SK-N-SH treated with all-trans-retinoic acid at 6 μM for 48 hours (cell line): ENCODE data around the gene GHRL.

Experiments
- ATAC-seq: fragments of 200-7000 bp; cut with Tn5 transposase; 3 replicates; pipeline ENCODE4 v1.9.1; 2020; ENCODE audit warnings: mild to moderate bottlenecking, moderate library complexity
- ARNTL ChIP-seq: fragments of 450-650 bp; formaldehyde crosslinking; IDR thresholded peaks from 2 replicates; pipeline ENCODE4 v1.5.0; 2020; ENCODE audit warnings: low read depth, mild to moderate bottlenecking, moderate library complexity, borderline replicate concordance
- BACH2 ChIP-seq: fragments of 250-450 bp; sonication (Bioruptor Pico); IDR thresholded peaks from 2 replicates; pipeline ENCODE4 v1.9.0; 2021; ENCODE audit warnings: mild to moderate bottlenecking, borderline replicate concordance
- CREB5 ChIP-seq: fragments of 250-450 bp; sonication (Bioruptor Pico); IDR thresholded peaks from 2 replicates; pipeline ENCODE4 v1.5.1; 2020; ENCODE audit warnings: low read depth, mild to moderate bottlenecking, moderate library complexity
- CSDC2 ChIP-seq: fragments of 250-450 bp; sonication (Bioruptor Pico); IDR thresholded peaks from 2 replicates; pipeline ENCODE4 v1.5.0; 2020; ENCODE audit warnings: mild to moderate bottlenecking, moderate library complexity
- CSRNP3 ChIP-seq: fragments of 250-450 bp; sonication (Bioruptor Pico); IDR thresholded peaks from 2 replicates; pipeline ENCODE4 v1.5.1; 2021; ENCODE audit warnings: mild to moderate bottlenecking, moderate library complexity
- ESRRG ChIP-seq: fragments of 250-450 bp; sonication (Bioruptor Pico); IDR thresholded peaks from 2 replicates; pipeline ENCODE4 v1.6.1; 2021; ENCODE audit warnings: mild to moderate bottlenecking
- GLIS3 ChIP-seq: fragments of 250-450 bp; sonication (Bioruptor Pico); IDR thresholded peaks from 2 replicates; pipeline ENCODE4 v1.5.0; 2020; ENCODE audit warnings: mild to moderate bottlenecking, moderate library complexity
- ISL1 ChIP-seq: fragments of 250-450 bp; sonication (Bioruptor Pico); IDR thresholded peaks from 2 replicates; pipeline ENCODE4 v2.1.2; 2022; ENCODE audit warnings: mild to moderate bottlenecking, moderate library complexity
- PATZ1 ChIP-seq: fragments of 250-450 bp; sonication (Bioruptor Pico); IDR thresholded peaks from 2 replicates; pipeline ENCODE4 v1.8.0; 2020; ENCODE audit warnings: mild to moderate bottlenecking, moderate library complexity, borderline replicate concordance
- POU6F1 ChIP-seq: fragments of 250-450 bp; sonication (Bioruptor Pico); IDR thresholded peaks from 2 replicates; pipeline ENCODE4 v1.8.0; 2021; ENCODE audit warnings: low read depth, mild to moderate bottlenecking, moderate library complexity, borderline replicate concordance
- PPARA ChIP-seq: fragments of 250-450 bp; sonication (Bioruptor Pico); IDR thresholded peaks from 2 replicates; pipeline ENCODE4 v1.5.0; 2020; ENCODE audit warnings: mild to moderate bottlenecking, borderline replicate concordance
- SNAI2 ChIP-seq: fragments of 250-450 bp; sonication (Bioruptor Pico); IDR thresholded peaks from 2 replicates; pipeline ENCODE4 v1.5.0; 2020; ENCODE audit warnings: mild to moderate bottlenecking, moderate library complexity
- TCF4 ChIP-seq: fragments of 250-450 bp; sonication (Bioruptor Pico); IDR thresholded peaks from 2 replicates; pipeline ENCODE4 v1.8.0; 2021; ENCODE audit warnings: mild to moderate bottlenecking, moderate library complexity, borderline replicate concordance
- TOX ChIP-seq: fragments of 250-450 bp; sonication (Bioruptor Pico); IDR thresholded peaks from 2 replicates; pipeline ENCODE4 v1.8.0; 2021; ENCODE audit warnings: mild to moderate bottlenecking, moderate library complexity, borderline replicate concordance
- TSHZ2 ChIP-seq: fragments of 250-450 bp; sonication (Bioruptor Pico); IDR thresholded peaks from 2 replicates; pipeline ENCODE4 v1.5.0; 2020; ENCODE audit warnings: mild to moderate bottlenecking, moderate library complexity
- ZC3H10 ChIP-seq: fragments of 250-450 bp; sonication (Bioruptor Pico); IDR thresholded peaks from 2 replicates; pipeline ENCODE4 v1.5.1; 2021; ENCODE audit warnings: mild to moderate bottlenecking, moderate library complexity
- ZFP3 ChIP-seq: fragments of 250-450 bp; sonication (Bioruptor Pico); IDR thresholded peaks from 2 replicates; pipeline ENCODE4 v1.5.0; 2020; ENCODE audit warnings: mild to moderate bottlenecking, moderate library complexity
- ZFP30 ChIP-seq: fragments of 450-650 bp; formaldehyde crosslinking; IDR thresholded peaks from 2 replicates; pipeline ENCODE4 v1.5.0; 2022; ENCODE audit warnings: mild to moderate bottlenecking, moderate library complexity
- ZNF565 ChIP-seq: fragments of 450-650 bp; formaldehyde crosslinking; conservative IDR thresholded peaks from 2 replicates; pipeline ENCODE4 v1.5.0; 2020; ENCODE audit warnings: low read depth, mild to moderate bottlenecking, moderate library complexity
- ZNF70 ChIP-seq: fragments of 450-650 bp; formaldehyde crosslinking; IDR thresholded peaks from 2 replicates; pipeline ENCODE4 v1.5.0; 2020; ENCODE audit warnings: mild to moderate bottlenecking, moderate library complexity
- ZNF8 ChIP-seq: fragments of 450-650 bp; formaldehyde crosslinking; IDR thresholded peaks from 2 replicates; pipeline ENCODE4 v1.5.0; 2020; ENCODE audit warnings: mild to moderate bottlenecking, moderate library complexity

The GHRL gene

GRCh38 chr3:10249833-10250232 lies 42.9 kb downstream of the GHRL start:
- TF ChIP-seq CSDC2 (CRISPR knock-in tag) (no peak), ZNF565 (CRISPR knock-in tag) (no peak), PPARA (CRISPR knock-in tag) (no peak), TSHZ2 (no peak), ZNF8 (CRISPR knock-in tag) (no peak)
- ATAC-seq: no peak

- TF ChIP-seq CSRNP3 (no peak), SNAI2 (no peak), ZNF565 (CRISPR knock-in tag) (no peak), ZC3H10 (no peak), ZNF70 (no peak), CSDC2 (CRISPR knock-in tag) (no peak), TSHZ2 (no peak), TOX (CRISPR knock-in tag) (no peak), ZFP3 (CRISPR knock-in tag) (no peak), PATZ1 (CRISPR knock-in tag) (no peak), CREB5 (CRISPR knock-in tag) (no peak), TCF4 (CRISPR knock-in tag) (no peak), POU6F1 (CRISPR knock-in tag) (no peak), GLIS3 (no peak), PPARA (CRISPR knock-in tag) (no peak), ISL1 (no peak), ESRRG (CRISPR knock-in tag) (no peak), ARNTL (CRISPR knock-in tag) (no peak), ZFP30 (CRISPR knock-in tag) (no peak), BACH2 (CRISPR knock-in tag) (no peak)
- peak; percentile 38 for ATAC-seq
These were observed 43.6 kb downstream of the GHRL start for GRCh38 chr3:10248984-10249748.
